Lower leg skin (tissue), 4 donors: ENCODE measurements around the gene DYNC2H1. TPM values are rescaled to one million over a fixed set of nuclear protein-coding genes. Genes with fewer than 3 reads are reported as not detected.

Source experiments
- DNase-seq, 2 donors: peaks; one replicate each; pipeline ENCODE4 v3.0.0-alpha.2; 2019; ENCODE audit warnings: low spot score in 2 of 2
- H3K4me3 ChIP-seq: fragments of 200-600 bp; sonication (generic); 2 replicates; pipeline ENCODE4 v1.5.1; 2017; ENCODE audit warnings: mild to moderate bottlenecking, low read depth; ENCODE audit not compliant: poor library complexity, severe bottlenecking
- CTCF ChIP-seq, 3 donors: fragments of 450-650 bp; IDR thresholded peaks; one replicate each; pipeline ENCODE4 v1.5.1; 2016; ENCODE audit warnings: antibody characterized with exemption in 3 of 3, mild to moderate bottlenecking in 3 of 3, moderate library complexity in 2 of 3
- POLR2A ChIP-seq, 2 donors: fragments of 450-650 bp; IDR thresholded peaks; one replicate each; pipeline ENCODE4 v1.6.1; 2016 to 2017; ENCODE audit warnings: antibody characterized with exemption in 2 of 2, mild to moderate bottlenecking in 1 of 2, moderate library complexity in 1 of 2
- WGBS, 2 donors: methylation state at CpG; one replicate each; pipeline ENCODE4 v1.1.5; 2018; 5-methylcytosine and 5-hydroxymethylcytosine counted together
- intact Hi-C: fragments of 100-400 bp; cut with DNase I; formaldehyde crosslinking; loops from one replicate; pipeline ENCODE4 v1.15.0; 2023; ENCODE audit warnings: low total_unique reads
- total RNA-seq, 4 donors: library from RNA; depleted of rRNA; stranded (reverse); fragments of >200 nt; gene quantifications; one replicate each; pipeline ENCODE4 v1.1.0, GENCODE V29; 2016

Gene DYNC2H1
- total RNA-seq, 4 donors from 2014 or later, result 8.9 to 25.8 (median 13.8) TPM

- intact Hi-C loops, result no loop called here
- WGBS, 2 donors, result 51 to 57% methylated on average over 2 of the region's 2 CpGs
- TF ChIP-seq POLR2A (IDR thresholded peaks at IDR 0.05) (no peak), CTCF (IDR thresholded peaks at IDR 0.05) (no peak)
- no peak overlapping the region for H3K4me3 ChIP-seq
- no peak for DNase-seq
Measured at GRCh38 chr11:103528596-103528995, 419.4 kb downstream of the DYNC2H1 start.

GRCh38 chr11:103529181-103529684 lies 420.0 kb downstream of the DYNC2H1 start:
- H3K4me3 ChIP-seq, result no peak overlapping the region
- TF ChIP-seq CTCF (IDR thresholded peaks at IDR 0.05) (no peak), POLR2A (IDR thresholded peaks at IDR 0.05) (no peak)
- WGBS, 2 donors, result 54 to 59% methylated on average over 4 of the region's 4 CpGs
- no peak for DNase-seq
- intact Hi-C loops, result no loop called here

Other genes starting within 250 kb of the DYNC2H1 start
- under 1 TPM in 1 of 4 donors, not detected in 3; 0.59 TPM for gene MMP12, start 234.4 kb upstream of the DYNC2H1 start, total RNA-seq
- 1 to 10 TPM in 1 of 4 donors, not detected in 3; 2.7 TPM for gene MMP13, start 153.7 kb upstream of the DYNC2H1 start, total RNA-seq
- gene DCUN1D5, start 17.3 kb upstream of the DYNC2H1 start, total RNA-seq, result 10 to 100 TPM; 31.8 to 64.5 (median 47.7) TPM